H7 (cell line): ENCODE data around the gene ARAF. TPM values are rescaled to one million over a fixed set of nuclear protein-coding genes. Genes with fewer than 3 reads are reported as not detected.

Experiments
- DNase-seq: peaks from one replicate; pipeline ENCODE4 v3.0.0; 2012
- H3K27me3 ChIP-seq: 2 replicates; pipeline ENCODE4 v1.6.0; 2011; ENCODE audit warnings: mild to moderate bottlenecking, low read length; ENCODE audit not compliant: control insufficient read depth, insufficient read depth
- H3K36me3 ChIP-seq: replicated peaks from 2 replicates; pipeline ENCODE4 v1.5.1; 2011; ENCODE audit warnings: low read length; ENCODE audit not compliant: control insufficient read depth, insufficient read depth
- H3K4me3 ChIP-seq: 2 replicates; pipeline ENCODE4 v1.5.1; 2011; ENCODE audit warnings: low read depth, mild to moderate bottlenecking, control low read depth, low read length, moderate library complexity; ENCODE audit not compliant: insufficient read depth
- total RNA-seq: library from RNA; depleted of rRNA; stranded (reverse); fragments of >200 nt; shearing (Covaris generic); gene quantifications from 2 replicates; pipeline ENCODE4 v1.2.3, GENCODE V29; 2014; rRNA removed

Gene ARAF
- total RNA-seq, 1 experiment from 2014 or later, result 38.2 TPM

GRCh38 chrX:47612418-47612817 lies 51.4 kb downstream of the ARAF start:
- no peak overlapping the region for H3K4me3 ChIP-seq
- no peaks in the 10 kb centered on the region for H3K27me3 ChIP-seq
- DNase-seq, result no peak
- no peaks in the 10 kb centered on the region for H3K36me3 ChIP-seq

GRCh38 chrX:47613082-47613481 lies 52.1 kb downstream of the ARAF start:
- H3K27me3 ChIP-seq, result no peaks in the 10 kb centered on the region
- no peaks in the 10 kb centered on the region for H3K36me3 ChIP-seq
- no peak overlapping the region for H3K4me3 ChIP-seq
- no peak for DNase-seq

- no peak overlapping the region for H3K4me3 ChIP-seq
- no peaks in the 10 kb centered on the region for H3K36me3 ChIP-seq
- DNase-seq, result no peak
These were observed 53.6 kb downstream of the ARAF start for GRCh38 chrX:47614618-47615017.

GRCh38 chrX:47618923-47619485 lies 58.0 kb downstream of the ARAF start:
- peak overlapping the region; percentile 46; the same call in 1 of the 2 replicates for H3K4me3 ChIP-seq
- H3K27me3 ChIP-seq, result peaks cover 3% of the 10 kb centered on the region; the same call in 1 of the 2 replicates
- DNase-seq, result no peak

More at GRCh38 chrX:47614618-47615017, 53.6 kb downstream of the ARAF start:
- no peaks in the 10 kb centered on the region; the same call in 1 of the 2 replicates for H3K27me3 ChIP-seq

GRCh38 chrX:47619486-47620302 lies 58.7 kb downstream of the ARAF start, which contains the start of gene SYN1:
Gene SYN1, minus strand, starts transcription at chrX:47619857. Its CDS starts 129 bp downstream, at chrX:47619728.
- Histone ChIP-seq H3K27me3 (peaks cover 3% of the 10 kb centered on the region; the same call in 1 of the 2 replicates), H3K36me3 (no peaks in the 10 kb centered on the region), H3K4me3 (peak within 1 kb of the TSS; percentile 46)
- peak; percentile 94 for DNase-seq

More at GRCh38 chrX:47618923-47619485, 58.0 kb downstream of the ARAF start:
- H3K36me3 ChIP-seq, result no peaks in the 10 kb centered on the region

- no peak for DNase-seq
- H3K4me3 ChIP-seq, result peak overlapping the region; percentile 25; the same call in 1 of the 2 replicates
- no peaks in the 10 kb centered on the region for H3K36me3 ChIP-seq
- peaks cover 3% of the 10 kb centered on the region; the same call in 1 of the 2 replicates for H3K27me3 ChIP-seq
These were observed 59.3 kb downstream of the ARAF start for GRCh38 chrX:47620303-47620685.

Other genes starting within 250 kb of the ARAF start
- gene ZNF157, start 190.6 kb upstream of the ARAF start, total RNA-seq, result 0.26 and 0.31 TPM in 2 replicates
- gene ZNF41, start 78.0 kb upstream of the ARAF start, total RNA-seq, result 4.3 TPM in 2 replicates
- 59.6 and 66.1 TPM in 2 replicates for gene TIMP1, start 21.2 kb downstream of the ARAF start, total RNA-seq
- 0.81 and 2.1 TPM in 2 replicates for gene SYN1, start 58.7 kb downstream of the ARAF start, total RNA-seq
- gene CFP, start 68.7 kb downstream of the ARAF start, total RNA-seq, result 5.5 and 6.0 TPM in 2 replicates
- gene ELK1, start 89.4 kb downstream of the ARAF start, total RNA-seq, result 32.7 and 33.8 TPM in 2 replicates
- 87.5 and 93.7 TPM in 2 replicates for gene UXT, start 98.0 kb downstream of the ARAF start, total RNA-seq